Erythroblast (primary cell): ENCODE data around the gene UBR1.

Source experiments
- GATA1 ChIP-seq: IDR thresholded peaks from 2 replicates; pipeline ENCODE4 v1.6.1; 2011; ENCODE audit warnings: low read depth, mild to moderate bottlenecking, control low read depth, low read length, moderate library complexity
- POLR2A ChIP-seq: IDR thresholded peaks from 2 replicates; pipeline ENCODE4 v1.6.1; 2011; ENCODE audit warnings: mild to moderate bottlenecking, low read length

GRCh38 chr15:42955518-42955917 lies 150.3 kb downstream of the UBR1 start:
- TF ChIP-seq POLR2A (no peak), GATA1 (no peak)
